GM19099 (cell line): ENCODE measurements around the gene ARFGEF3.

Source experiments
- POLR2A ChIP-seq: IDR thresholded peaks from 3 replicates; pipeline ENCODE4 v1.6.1; 2011; ENCODE audit warnings: low read depth; ENCODE audit not compliant: insufficient read length; ENCODE audit errors: extremely low read depth

ARFGEF3 gene

DNA sequence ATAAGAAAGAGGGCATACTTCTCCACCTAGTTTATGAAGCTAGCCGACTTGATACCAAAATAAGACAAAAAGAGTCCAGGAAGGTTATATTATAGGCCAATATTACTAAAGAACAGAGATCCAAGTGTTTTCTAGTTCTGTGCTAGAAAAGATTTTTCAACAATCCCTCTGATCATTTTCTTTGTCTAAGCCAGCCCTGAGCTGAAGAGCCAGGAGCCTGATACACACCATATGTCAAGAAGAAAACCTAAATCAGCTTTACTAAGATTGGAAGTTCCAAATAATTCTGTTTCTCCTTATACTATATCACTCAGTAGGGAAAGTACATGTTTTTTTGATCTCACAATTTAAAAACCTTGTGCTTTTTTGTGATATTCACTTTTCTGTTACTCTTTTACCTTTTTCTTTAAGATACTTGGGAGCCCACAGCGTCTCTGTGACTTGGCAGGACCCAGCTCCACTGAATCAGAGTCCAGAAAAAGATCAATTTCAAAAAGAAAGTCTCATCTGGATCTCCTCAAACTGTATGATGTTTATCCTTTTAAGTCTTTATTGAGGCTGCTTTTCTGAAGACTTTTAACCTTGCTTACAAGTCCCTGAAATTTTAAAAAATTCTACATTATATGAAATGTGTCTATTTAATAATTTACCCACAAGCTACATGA lies 99.5 kb downstream of the ARFGEF3 start:
- no peak for TF ChIP-seq POLR2A

- TF ChIP-seq POLR2A: no peak
Observed at GRCh38 chr6:138263963-138264362, 102.2 kb downstream of the ARFGEF3 start.

DNA sequence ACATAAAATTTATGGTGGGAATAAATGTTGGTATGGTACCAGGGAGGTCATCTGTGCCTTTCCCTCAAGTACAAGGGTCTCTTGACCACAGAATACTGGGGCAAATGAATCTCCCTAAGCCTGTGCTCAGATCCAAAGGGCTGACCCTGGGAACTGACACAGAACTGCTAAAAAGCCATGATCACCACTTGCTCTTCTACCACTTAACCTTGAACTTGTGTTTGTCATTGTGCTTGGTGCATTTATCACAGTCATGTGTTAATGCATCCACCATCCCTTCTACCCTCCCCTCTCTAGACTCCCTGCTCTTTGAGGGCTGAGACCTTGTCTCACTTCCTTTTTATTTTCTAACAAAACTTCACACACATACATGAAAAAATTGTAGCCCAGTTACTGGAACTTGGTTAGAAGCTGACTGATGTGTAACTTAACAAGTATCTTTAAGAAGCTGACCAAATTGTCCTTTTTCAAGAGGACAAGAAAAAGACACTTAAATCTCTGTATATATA lies 102.7 kb downstream of the ARFGEF3 start:
- TF ChIP-seq POLR2A: no peak

DNA sequence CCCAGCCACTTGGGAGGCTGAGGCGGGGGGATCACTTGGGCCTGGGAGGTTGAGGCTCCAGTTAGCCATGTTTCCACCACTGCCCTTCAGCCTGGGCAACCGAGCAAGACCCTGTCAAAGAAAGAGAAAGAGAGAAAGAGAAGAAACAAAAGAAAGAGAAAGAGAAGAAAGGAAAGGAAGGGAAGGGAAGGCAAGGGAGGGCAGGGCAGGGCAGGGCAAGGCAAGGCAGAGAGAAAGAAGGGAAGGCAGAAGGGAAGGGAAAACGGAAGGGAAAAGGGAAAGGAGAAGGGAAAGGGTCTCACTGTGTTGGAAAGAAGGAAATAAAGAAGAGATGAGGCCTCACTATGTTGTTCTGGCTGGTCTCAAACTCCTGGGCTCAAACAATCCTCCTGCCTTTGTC lies 104.4 kb downstream of the ARFGEF3 start:
- TF ChIP-seq POLR2A: no peak

GRCh38 chr6:138267971-138268895 lies 106.5 kb downstream of the ARFGEF3 start:
- TF ChIP-seq POLR2A: no peak

GRCh38 chr6:138271451-138271850 lies 109.7 kb downstream of the ARFGEF3 start:
- no peak for TF ChIP-seq POLR2A

DNA sequence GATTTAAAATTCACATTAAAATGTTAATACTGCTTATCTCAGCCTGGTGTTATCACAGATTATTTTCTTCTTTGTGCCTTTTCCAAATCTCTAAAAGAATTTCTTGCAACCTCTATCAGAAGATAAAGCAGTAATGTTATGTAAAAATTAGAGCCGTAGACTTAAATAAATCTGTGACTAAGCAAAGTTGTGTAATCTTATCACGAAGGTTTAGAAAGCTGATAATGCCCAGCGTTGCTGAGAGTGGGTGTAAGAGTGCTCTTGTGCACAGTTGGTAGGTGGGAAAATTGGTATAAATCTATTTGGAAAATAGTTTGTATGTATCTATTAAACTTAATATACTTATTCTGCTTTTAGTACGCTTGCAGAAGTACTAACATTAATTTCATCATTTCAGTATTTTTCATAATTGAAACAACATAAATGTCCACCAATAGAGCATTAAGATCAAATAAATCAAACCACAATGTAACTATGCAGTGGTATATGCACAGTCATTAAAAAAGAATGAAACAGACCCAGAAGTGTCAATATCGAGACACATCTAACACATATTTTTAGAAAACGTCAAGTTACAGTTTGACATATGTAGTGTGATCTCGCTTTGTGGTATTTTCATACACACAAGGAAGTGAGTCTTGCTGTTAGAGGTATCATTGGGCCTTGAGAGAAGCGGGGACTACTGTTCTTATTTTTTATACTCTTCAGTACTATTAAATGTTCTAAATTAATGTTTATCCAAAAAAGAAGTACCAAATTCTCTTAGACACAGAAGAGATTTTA lies 111.0 kb downstream of the ARFGEF3 start:
- TF ChIP-seq POLR2A: no peak

DNA sequence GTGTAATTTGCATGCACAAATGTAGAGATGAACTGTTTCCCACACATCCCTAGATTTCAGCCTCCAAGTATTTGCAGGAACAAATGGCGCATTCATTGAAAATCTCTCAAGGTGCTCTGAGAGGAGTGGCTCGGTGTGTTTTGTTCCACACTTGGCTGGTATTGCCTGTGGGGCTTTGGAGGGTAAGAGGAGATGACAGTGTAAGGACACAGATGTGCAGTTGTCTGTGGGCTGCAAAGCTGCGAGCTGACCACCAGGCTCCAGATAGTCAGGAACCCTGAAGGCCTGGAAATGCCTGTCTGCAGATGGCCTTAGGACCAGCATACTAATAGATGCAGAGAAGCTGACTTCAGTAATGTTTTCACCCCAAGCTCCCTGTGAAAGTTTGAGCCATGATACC lies 114.2 kb downstream of the ARFGEF3 start:
- no peak for TF ChIP-seq POLR2A

GRCh38 chr6:138277835-138278234 lies 116.1 kb downstream of the ARFGEF3 start:
- TF ChIP-seq POLR2A: no peak

DNA sequence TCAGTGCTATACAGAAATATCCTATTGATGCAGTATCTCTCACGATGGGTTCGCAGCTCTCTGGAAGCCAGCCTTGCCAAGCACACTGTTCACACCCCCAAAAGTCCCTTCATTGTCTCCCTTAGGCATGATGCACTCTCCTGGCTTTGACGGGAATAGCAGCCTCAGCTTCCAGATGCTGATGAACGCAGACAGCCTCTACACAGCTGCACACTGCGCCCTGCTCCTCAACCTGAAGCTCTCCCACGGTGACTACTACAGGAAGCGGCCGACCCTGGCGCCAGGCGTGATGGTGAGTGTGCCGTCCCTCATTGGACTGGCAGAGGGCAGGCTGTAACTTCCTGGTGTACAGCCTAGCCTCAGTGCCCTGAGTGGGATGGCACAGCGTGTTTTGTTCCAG lies 116.6 kb downstream of the ARFGEF3 start:
- no peak for TF ChIP-seq POLR2A

- TF ChIP-seq POLR2A: no peak
Observed at GRCh38 chr6:138285800-138286199, 124.1 kb downstream of the ARFGEF3 start.

GRCh38 chr6:138286698-138287097 lies 125.0 kb downstream of the ARFGEF3 start:
- no peak for TF ChIP-seq POLR2A

DNA sequence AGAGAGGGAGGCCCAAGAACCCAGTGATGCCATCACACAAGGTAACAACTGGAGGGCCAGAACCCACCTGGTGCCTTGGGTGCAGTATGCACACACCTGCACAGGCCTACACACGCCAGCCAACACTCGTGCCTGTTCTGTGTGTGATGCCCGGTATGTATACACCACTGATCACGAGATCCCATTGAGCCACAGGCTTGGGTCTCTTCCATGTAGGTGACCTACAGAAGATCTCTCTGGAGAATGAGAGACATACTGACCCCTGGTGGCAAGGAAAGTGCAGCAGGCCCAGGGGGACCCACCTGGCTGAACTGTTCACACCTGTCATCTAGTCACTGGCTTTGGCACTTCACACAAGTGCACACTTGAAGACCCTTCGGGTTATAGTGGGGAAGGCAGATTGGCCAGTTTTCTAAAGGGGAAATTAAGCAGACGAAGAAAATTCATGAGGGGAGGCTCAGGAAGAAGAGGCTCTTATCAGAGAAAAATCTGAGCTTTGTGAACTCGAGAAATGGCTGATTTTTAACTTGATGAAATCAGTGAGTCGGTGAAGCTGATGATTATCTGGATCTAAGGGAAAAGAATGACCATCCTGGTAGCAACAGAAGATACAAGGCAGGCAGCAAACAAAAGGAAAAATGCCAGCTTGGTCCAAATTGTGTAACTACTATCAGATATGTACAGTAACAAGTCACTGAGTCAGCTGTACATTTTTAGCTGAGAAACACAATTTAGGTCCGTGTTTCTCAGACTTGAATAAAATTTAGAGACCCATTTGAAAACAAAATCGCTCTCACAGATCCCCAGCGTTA lies 125.6 kb downstream of the ARFGEF3 start:
- TF ChIP-seq POLR2A: no peak

GRCh38 chr6:138289739-138290138 lies 128.0 kb downstream of the ARFGEF3 start:
- no peak for TF ChIP-seq POLR2A
